ENCODE data around the gene KIDINS220.

KIDINS220 gene

DNA sequence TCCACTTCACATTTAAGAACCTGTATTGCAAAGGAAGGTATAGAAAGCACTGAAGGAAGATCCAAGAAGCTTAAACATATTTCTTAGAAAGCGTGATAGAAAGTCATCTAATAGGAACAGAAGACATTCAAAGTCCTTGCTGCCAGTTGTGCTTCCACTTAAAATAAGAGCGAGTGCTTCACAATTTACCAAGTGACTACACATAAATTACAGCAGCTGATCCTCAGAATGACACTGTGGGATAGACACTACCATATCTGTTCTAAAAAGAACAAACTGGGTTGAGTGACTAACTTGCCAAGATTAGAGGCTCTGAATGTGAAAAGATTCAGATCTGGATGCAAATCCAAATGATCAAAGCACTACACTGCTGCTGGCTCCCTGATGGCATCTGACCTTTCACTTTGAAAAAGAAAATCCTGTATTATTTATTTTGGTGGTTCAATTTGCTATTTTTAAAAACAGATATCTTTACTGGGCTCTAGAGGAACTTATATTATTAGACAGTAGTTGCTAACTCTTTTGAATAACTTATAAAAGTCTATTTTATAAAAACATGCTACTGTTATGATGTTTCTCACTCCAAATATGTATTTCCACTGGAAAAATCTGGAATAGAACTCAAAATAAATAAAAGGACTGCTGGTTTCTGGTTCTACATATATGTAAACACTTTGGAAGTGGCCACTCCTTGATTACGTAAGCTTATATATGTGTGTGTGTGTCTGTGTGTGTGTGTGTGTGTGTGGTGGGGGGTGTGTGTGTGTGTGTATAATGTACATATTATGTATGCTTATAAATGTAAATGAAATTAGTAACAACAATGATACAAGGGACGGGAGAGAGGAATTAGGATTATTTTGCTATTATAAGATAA, 57.4 kb downstream of the KIDINS220 start:
- Histone ChIP-seq H3K27ac (ENCODE audit: low read length) (no peak overlapping the region), H3K4me1 (ENCODE audit: control insufficient read depth in 1 of 2, insufficient read depth in 2 of 2, low read length in 2 of 2) (no peaks in the 10 kb centered on the region), H3K36me3 (ENCODE audit: control insufficient read depth in 1 of 2, insufficient read depth in 2 of 2, low read length in 2 of 2) (peaks cover 41 to 62% of the 10 kb centered on the region in 2 donors), H3K9me3 (ENCODE audit: control insufficient read depth in 1 of 2, low read length in 2 of 2) (no peaks in the 10 kb centered on the region), H3K4me3 (ENCODE audit: low read depth in 1 of 2, low read length in 2 of 2) (no peak overlapping the region), H3K27me3 (ENCODE audit: low read depth, low read length) (no peaks in the 10 kb centered on the region)

DNA sequence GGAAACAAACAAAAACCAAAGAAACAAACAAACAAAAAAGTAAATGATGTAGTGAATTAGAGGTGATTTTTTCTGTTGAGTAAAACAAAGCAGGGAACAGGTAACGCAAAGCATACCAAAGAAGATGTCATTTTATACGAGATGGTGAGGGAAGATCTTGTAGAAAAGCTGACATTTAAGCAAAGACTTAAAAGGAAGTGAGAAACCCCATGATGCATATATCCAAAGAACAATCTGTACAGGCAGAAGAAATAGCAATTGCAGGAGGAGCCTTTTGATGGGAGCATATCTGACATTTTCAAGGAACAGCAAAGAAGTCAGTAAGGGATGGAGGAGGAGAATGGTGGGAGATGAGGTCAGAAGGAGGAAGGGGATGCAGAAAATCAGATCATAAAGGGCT, 63.0 kb downstream of the KIDINS220 start:
- no peak overlapping the region for H3K27ac ChIP-seq (ENCODE audit: low read length)
- H3K36me3 ChIP-seq (ENCODE audit: control insufficient read depth in 1 of 2, insufficient read depth in 2 of 2, low read length in 2 of 2): peaks cover 42 to 65% of the 10 kb centered on the region in 2 donors

DNA sequence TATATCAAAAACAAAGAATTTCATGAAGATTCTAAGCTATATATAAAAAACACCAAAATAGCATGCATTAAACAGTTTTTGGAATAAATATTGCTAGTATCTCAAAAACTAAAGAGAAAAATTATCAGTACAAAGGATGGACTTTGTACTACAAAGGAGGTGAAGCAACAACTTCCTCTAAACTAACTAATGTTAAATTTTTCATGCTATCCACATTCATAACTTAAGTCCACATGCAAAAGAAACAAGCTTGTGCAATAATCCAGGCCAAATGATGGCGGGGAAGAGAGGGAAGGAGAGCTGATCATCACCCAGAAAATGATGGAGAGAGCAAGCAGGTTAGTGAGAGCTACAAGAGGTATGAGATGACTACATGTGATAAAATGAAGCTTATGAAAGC, 70.1 kb downstream of the KIDINS220 start:
- H3K9me3 ChIP-seq (ENCODE audit: control insufficient read depth in 1 of 2, low read length in 2 of 2): no peaks in the 10 kb centered on the region
- no peaks in the 10 kb centered on the region for H3K27me3 ChIP-seq (ENCODE audit: low read depth, low read length)
- H3K4me3 ChIP-seq (ENCODE audit: low read depth in 1 of 2, low read length in 2 of 2): no peak overlapping the region
- no peaks in the 10 kb centered on the region for H3K4me1 ChIP-seq (ENCODE audit: control insufficient read depth in 1 of 2, insufficient read depth in 2 of 2, low read length in 2 of 2)
- no peak overlapping the region for H3K27ac ChIP-seq (ENCODE audit: low read length)
- H3K36me3 ChIP-seq (ENCODE audit: control insufficient read depth in 1 of 2, insufficient read depth in 2 of 2, low read length in 2 of 2): peaks cover 4 to 29% of the 10 kb centered on the region in 2 donors

More for the DNA sequence above, 63.0 kb downstream of the KIDINS220 start:
- no peaks in the 10 kb centered on the region for H3K4me1 ChIP-seq (ENCODE audit: control insufficient read depth in 1 of 2, insufficient read depth in 2 of 2, low read length in 2 of 2)
- no peaks in the 10 kb centered on the region for H3K27me3 ChIP-seq (ENCODE audit: low read depth, low read length)
- no peak overlapping the region for H3K4me3 ChIP-seq (ENCODE audit: low read depth in 1 of 2, low read length in 2 of 2)
- H3K9me3 ChIP-seq (ENCODE audit: control insufficient read depth in 1 of 2, low read length in 2 of 2): no peaks in the 10 kb centered on the region

DNA sequence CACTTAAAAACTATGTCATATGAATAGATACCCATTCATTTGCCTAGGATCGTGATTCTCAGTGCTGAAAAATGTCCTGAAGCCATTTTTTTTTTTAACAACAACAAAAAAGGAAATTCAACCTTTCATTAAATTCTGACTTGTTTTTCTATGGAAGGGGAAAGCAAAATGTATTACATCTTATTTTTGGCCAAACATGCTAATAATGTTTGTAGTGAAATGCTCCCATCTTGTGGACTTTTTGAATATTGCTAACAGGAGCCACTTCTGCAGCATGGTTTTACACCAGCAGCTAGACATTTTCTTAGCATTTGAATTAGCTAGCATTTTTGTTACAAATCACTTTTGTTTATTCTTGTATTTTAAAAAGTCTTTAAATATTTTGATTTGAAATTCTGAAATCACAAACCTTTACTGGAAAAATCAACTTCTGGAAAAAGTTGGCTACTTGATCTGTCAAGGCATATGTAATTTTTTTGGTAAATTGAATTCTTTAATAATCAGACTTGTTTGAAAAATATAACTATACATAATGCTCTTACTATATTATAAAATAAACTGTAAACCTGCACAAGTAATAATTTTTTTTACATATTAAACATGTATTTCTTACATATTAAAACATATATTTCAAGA, 75.8 kb downstream of the KIDINS220 start:
- no peaks in the 10 kb centered on the region for H3K27me3 ChIP-seq (ENCODE audit: low read depth, low read length)
- H3K4me3 ChIP-seq (ENCODE audit: low read depth in 1 of 2, low read length in 2 of 2): no peak overlapping the region
- H3K9me3 ChIP-seq (ENCODE audit: control insufficient read depth in 1 of 2, low read length in 2 of 2): peaks cover 0 to 1% of the 10 kb centered on the region in 2 donors
- H3K36me3 ChIP-seq (ENCODE audit: control insufficient read depth in 1 of 2, insufficient read depth in 2 of 2, low read length in 2 of 2): peaks cover 4 to 18% of the 10 kb centered on the region in 2 donors
- no peak overlapping the region for H3K27ac ChIP-seq (ENCODE audit: low read length)
- H3K4me1 ChIP-seq (ENCODE audit: control insufficient read depth in 1 of 2, insufficient read depth in 2 of 2, low read length in 2 of 2): peaks cover 0 to 16% of the 10 kb centered on the region in 2 donors

DNA sequence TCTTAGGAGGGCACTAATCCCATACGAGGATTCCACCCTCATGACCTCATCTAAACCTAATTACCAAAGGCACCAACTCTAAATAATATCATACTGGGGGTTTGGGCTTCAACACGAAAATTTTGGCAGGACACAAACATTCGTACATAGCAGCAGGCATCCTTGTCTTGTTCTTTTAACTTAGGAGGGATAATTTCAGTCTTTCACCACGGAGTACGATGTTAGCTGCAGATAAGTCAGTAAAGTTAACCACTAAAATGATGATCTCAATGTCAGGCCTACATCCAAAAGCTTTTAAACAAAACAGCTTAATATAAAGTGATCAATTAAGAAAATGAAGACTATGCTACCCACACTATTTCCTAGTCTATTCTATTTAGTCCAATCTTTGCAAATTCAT, 80.7 kb downstream of the KIDINS220 start:
- Histone ChIP-seq H3K27me3 (ENCODE audit: low read depth, low read length) (no peaks in the 10 kb centered on the region), H3K4me3 (ENCODE audit: low read depth in 1 of 2, low read length in 2 of 2) (no peak overlapping the region), H3K4me1 (ENCODE audit: control insufficient read depth in 1 of 2, insufficient read depth in 2 of 2, low read length in 2 of 2) (peaks cover 0 to 36% of the 10 kb centered on the region in 2 donors), H3K36me3 (ENCODE audit: control insufficient read depth in 1 of 2, insufficient read depth in 2 of 2, low read length in 2 of 2) (peaks cover 4 to 15% of the 10 kb centered on the region in 2 donors), H3K9me3 (ENCODE audit: control insufficient read depth in 1 of 2, low read length in 2 of 2) (peaks cover 0 to 10% of the 10 kb centered on the region in 2 donors), H3K27ac (ENCODE audit: low read length) (no peak overlapping the region)

DNA sequence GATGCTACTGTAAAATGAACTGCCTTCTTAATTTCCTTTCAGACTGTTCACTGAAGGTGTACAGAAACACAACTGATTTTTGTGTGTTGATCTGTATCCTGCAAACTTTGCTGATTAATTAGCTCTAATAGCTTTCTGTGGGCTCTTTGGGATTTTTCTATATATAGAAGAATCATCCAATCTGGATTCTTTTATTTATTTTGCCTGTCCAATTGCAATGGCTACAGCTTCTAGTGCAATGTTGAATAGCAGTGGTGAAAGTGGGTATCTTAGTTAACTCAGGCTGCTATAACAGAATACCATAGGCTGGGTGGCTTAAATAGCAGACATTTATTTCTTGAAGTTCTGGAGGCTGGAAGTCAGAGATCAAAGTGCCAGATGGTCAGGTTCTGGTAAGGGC, 81.2 kb downstream of the KIDINS220 start:
- Histone ChIP-seq H3K36me3 (ENCODE audit: control insufficient read depth in 1 of 2, insufficient read depth in 2 of 2, low read length in 2 of 2) (peaks cover 4 to 15% of the 10 kb centered on the region in 2 donors), H3K9me3 (ENCODE audit: control insufficient read depth in 1 of 2, low read length in 2 of 2) (peaks cover 0 to 10% of the 10 kb centered on the region in 2 donors), H3K27ac (ENCODE audit: low read length) (no peak overlapping the region), H3K4me1 (ENCODE audit: control insufficient read depth in 1 of 2, insufficient read depth in 2 of 2, low read length in 2 of 2) (peaks cover 0 to 33% of the 10 kb centered on the region in 2 donors), H3K4me3 (ENCODE audit: low read depth in 1 of 2, low read length in 2 of 2) (no peak overlapping the region), H3K27me3 (ENCODE audit: low read depth, low read length) (no peaks in the 10 kb centered on the region)

DNA sequence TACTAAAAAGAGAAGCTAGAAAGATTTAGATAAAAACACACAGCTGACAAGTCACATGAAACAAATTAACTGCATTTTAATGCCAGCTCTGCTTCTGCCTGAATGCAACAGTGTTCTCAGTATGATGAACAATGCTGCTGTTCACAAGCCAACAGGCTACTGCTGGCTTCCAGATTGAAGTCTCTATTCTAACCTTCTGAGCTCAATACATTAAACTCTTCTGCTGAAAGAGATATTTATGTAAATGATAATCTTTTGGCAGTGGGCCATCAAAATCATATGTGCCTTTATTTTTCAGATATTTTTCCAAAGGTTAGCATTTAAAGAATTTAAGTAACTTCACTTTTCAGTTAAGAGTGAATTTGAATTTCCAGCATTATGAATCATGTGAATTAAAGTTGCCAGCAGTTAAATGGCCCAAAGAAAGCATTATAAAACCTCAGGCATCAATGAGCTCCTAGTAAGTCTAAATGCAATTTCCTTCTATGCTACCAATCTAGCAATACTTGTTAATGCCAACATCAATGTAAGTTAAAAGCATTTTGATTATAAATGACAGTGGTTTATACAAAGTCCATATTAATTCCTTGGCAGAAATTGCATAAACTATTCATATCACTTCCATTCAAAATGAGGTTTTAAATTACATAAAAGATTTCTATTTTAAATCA, 83.2 kb downstream of the KIDINS220 start:
- no peak overlapping the region for H3K4me3 ChIP-seq (ENCODE audit: low read depth in 1 of 2, low read length in 2 of 2)
- H3K27ac ChIP-seq (ENCODE audit: low read length): no peak overlapping the region

DNA sequence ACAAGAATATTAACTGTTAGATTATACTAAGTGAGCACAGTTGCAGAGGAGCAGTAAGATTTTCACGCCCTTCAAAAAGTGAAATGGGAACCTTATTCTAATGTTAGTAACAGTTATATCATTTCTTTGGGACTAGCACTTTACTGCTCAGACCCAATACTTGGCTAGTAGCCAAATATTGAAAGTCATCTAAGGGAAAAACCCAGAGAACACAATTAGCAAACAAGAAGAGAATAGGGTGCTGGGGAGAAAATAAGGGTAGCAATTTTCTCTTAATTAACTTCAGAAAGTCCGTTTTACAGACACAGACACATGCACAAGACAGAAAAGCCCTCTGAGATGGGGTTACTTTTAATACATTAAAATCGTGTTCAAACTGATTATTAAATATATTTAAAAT, 83.8 kb downstream of the KIDINS220 start:
- Histone ChIP-seq H3K4me3 (ENCODE audit: low read depth in 1 of 2, low read length in 2 of 2) (no peak overlapping the region), H3K27me3 (ENCODE audit: low read depth, low read length) (no peaks in the 10 kb centered on the region), H3K36me3 (ENCODE audit: control insufficient read depth in 1 of 2, insufficient read depth in 2 of 2, low read length in 2 of 2) (peaks cover 7 to 20% of the 10 kb centered on the region in 2 donors), H3K4me1 (ENCODE audit: control insufficient read depth in 1 of 2, insufficient read depth in 2 of 2, low read length in 2 of 2) (peaks cover 0 to 19% of the 10 kb centered on the region in 2 donors), H3K27ac (ENCODE audit: low read length) (no peak overlapping the region), H3K9me3 (ENCODE audit: control insufficient read depth in 1 of 2, low read length in 2 of 2) (peaks cover 0 to 10% of the 10 kb centered on the region in 2 donors)

More for the DNA sequence above, 83.2 kb downstream of the KIDINS220 start:
- Histone ChIP-seq H3K9me3 (ENCODE audit: control insufficient read depth in 1 of 2, low read length in 2 of 2) (peaks cover 0 to 10% of the 10 kb centered on the region in 2 donors), H3K36me3 (ENCODE audit: control insufficient read depth in 1 of 2, insufficient read depth in 2 of 2, low read length in 2 of 2) (peaks cover 10 to 20% of the 10 kb centered on the region in 2 donors), H3K4me1 (ENCODE audit: control insufficient read depth in 1 of 2, insufficient read depth in 2 of 2, low read length in 2 of 2) (peaks cover 0 to 21% of the 10 kb centered on the region in 2 donors), H3K27me3 (ENCODE audit: low read depth, low read length) (no peaks in the 10 kb centered on the region)

DNA sequence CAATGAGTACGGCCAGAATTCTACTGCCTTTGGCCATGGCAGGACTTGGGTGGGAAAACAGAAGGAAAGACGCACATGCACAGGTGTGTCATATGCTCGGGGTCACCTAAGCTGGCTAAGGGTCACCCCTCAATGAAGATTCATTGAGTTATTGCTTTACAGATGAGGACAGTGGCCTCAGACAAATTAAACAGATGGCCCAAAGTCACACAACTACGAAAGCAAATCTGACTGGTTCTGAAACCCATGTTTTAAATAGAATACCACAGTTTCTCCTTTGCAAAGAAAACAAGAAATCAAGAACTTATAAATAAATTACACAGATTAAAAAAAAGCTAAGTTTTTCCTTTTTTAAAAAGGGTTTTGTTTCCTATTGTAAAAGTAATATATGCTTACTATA, 85.0 kb downstream of the KIDINS220 start:
- H3K4me1 ChIP-seq (ENCODE audit: control insufficient read depth in 1 of 2, insufficient read depth in 2 of 2, low read length in 2 of 2): peaks cover 0 to 19% of the 10 kb centered on the region in 2 donors
- no peak overlapping the region for H3K4me3 ChIP-seq (ENCODE audit: low read depth in 1 of 2, low read length in 2 of 2)
- peaks cover 10 to 25% of the 10 kb centered on the region in 2 donors for H3K36me3 ChIP-seq (ENCODE audit: control insufficient read depth in 1 of 2, insufficient read depth in 2 of 2, low read length in 2 of 2)
- H3K27me3 ChIP-seq (ENCODE audit: low read depth, low read length): no peaks in the 10 kb centered on the region
- H3K9me3 ChIP-seq (ENCODE audit: control insufficient read depth in 1 of 2, low read length in 2 of 2): peaks cover 0 to 10% of the 10 kb centered on the region in 2 donors
- H3K27ac ChIP-seq (ENCODE audit: low read length): no peak overlapping the region

DNA sequence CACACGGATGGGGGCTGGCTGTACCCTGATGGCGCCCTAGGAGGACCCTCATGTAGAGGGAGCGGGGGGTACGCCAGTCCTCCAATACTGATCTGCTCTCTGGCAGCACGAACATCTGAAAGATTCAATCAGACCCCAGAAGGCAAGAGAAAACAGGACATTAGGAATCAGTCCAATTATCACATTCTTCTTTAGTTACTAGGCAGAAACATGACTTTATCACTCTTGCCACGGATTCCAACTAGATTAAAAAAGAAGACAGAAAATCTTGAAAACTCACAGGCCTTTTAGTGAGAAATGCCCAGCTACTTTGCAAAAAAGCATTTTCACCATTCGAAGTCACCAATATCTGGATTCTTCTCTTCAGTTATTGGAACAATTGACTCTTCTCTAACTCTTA, 87.2 kb downstream of the KIDINS220 start:
- Histone ChIP-seq H3K4me1 (ENCODE audit: control insufficient read depth in 1 of 2, insufficient read depth in 2 of 2, low read length in 2 of 2) (peaks cover 0 to 18% of the 10 kb centered on the region in 2 donors), H3K9me3 (ENCODE audit: control insufficient read depth in 1 of 2, low read length in 2 of 2) (no peaks in the 10 kb centered on the region), H3K27me3 (ENCODE audit: low read depth, low read length) (no peaks in the 10 kb centered on the region), H3K4me3 (ENCODE audit: low read depth in 1 of 2, low read length in 2 of 2) (peak overlapping the region in 1 of 2 donors; percentile 28), H3K36me3 (ENCODE audit: control insufficient read depth in 1 of 2, insufficient read depth in 2 of 2, low read length in 2 of 2) (peaks cover 10 to 17% of the 10 kb centered on the region in 2 donors), H3K27ac (ENCODE audit: low read length) (no peak overlapping the region)

DNA sequence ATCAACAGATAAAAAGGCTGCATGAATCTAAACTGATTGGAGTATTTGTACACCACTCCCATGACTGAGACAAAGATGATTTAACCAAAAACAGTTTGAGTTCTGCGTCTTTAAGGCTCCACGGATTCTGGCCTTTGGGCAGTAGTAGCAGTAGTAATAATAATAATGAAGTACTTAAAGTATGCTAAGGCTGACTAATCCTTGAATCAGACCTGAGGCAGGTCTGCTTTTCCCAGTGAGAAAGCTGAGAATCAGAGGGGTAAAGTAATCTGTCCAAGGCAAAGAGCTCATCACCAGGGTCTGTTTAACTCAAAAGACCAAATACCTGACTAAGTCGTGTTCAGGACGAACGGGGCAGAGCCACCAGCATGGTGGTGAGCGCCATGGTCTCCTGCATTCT, 94.2 kb downstream of the KIDINS220 start:
- no peaks in the 10 kb centered on the region for H3K4me1 ChIP-seq (ENCODE audit: control insufficient read depth in 1 of 2, insufficient read depth in 2 of 2, low read length in 2 of 2)
- no peaks in the 10 kb centered on the region for H3K9me3 ChIP-seq (ENCODE audit: control insufficient read depth in 1 of 2, low read length in 2 of 2)
- H3K27me3 ChIP-seq (ENCODE audit: low read depth, low read length): no peaks in the 10 kb centered on the region
- H3K36me3 ChIP-seq (ENCODE audit: control insufficient read depth in 1 of 2, insufficient read depth in 2 of 2, low read length in 2 of 2): peaks cover 19 to 25% of the 10 kb centered on the region in 2 donors
- no peak overlapping the region for H3K4me3 ChIP-seq (ENCODE audit: low read depth in 1 of 2, low read length in 2 of 2)
- H3K27ac ChIP-seq (ENCODE audit: low read length): no peak overlapping the region

Data from muscle layer of duodenum (tissue), 2 donors.